HG03442 (cell line): ENCODE measurements around the gene PYCARD.
"Not testable (repeated sequence)": the region's sequence is repeated elsewhere in the genome, so short reads cannot be mapped to it uniquely, and the experiment has no call there.

Experiments used
- ATAC-seq: cut with Tn5 transposase; IDR thresholded peaks from one replicate; pipeline ENCODE4 v1.9.1; 2021; ENCODE audit warnings: mild to moderate bottlenecking, moderate library complexity; ENCODE audit not compliant: unreplicated experiment

The PYCARD gene

GRCh38 chr16:31202414-31203375 lies at the start of gene PYCARD:
PYCARD (minus strand) TSS chr16:31202760; CDS start chr16:31202690, 70 bp downstream.
- ATAC-seq: peak; percentile 32

DNA sequence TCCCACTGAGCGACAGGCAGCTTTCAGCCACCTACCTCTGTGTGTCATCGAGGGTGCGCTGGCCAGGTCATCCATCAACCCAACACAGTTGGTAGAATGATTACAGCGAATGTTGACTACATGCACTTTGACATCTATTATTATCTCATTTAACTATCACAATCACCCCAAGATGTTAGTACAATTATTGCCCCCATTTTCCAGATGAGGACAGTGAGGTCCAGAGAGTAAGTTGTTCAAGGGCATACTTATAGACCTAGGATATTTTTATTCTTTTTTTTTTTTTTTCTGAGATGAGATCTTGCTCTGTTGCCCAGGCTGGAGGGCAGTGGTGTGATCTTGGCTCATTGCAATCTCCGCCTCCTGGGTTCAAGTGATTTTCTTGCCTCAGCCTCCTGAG lies 48.9 kb upstream of the PYCARD start:
- no peak for ATAC-seq

- ATAC-seq: no peak
Observed at GRCh38 chr16:31250782-31251384, 48.3 kb upstream of the PYCARD start.

DNA sequence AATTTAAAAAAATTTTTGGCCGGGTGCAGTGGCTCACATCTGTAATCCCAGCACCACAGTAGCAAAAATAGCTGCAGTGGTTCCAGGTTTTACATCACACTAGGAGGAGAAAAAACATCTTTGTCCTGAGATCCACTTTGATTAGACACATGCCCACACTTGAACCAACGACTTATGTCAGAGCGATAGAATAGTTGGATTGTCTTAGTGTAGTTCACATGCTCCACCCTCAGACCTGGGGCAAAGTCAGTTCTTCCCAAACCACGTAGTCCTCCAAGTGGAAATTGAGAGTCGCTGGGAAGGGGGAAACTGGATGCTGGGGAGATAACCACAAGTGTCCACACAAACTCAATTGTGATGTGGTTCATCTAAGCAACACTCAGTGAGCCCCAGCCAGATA lies 45.8 kb upstream of the PYCARD start:
- ATAC-seq: no peak

DNA sequence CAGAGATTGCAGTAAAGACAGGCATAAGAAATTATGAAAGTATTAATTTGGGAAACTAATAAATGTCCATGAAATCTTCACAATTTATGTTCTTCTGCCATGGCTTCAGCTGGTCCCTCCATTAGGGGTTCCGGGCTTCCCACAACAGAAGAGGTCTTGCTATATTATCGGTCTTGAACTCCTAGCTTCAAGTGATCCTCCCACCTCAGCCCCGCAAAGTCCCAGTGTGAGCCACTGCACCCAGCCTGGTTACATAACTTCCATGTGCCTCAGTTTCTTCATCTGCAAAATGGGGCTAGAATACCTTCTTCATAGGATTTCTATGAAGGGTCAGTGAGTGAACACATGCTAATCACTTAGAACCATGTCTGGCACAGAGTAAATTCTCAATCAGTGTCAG lies 43.7 kb upstream of the PYCARD start:
- no peak for ATAC-seq

DNA sequence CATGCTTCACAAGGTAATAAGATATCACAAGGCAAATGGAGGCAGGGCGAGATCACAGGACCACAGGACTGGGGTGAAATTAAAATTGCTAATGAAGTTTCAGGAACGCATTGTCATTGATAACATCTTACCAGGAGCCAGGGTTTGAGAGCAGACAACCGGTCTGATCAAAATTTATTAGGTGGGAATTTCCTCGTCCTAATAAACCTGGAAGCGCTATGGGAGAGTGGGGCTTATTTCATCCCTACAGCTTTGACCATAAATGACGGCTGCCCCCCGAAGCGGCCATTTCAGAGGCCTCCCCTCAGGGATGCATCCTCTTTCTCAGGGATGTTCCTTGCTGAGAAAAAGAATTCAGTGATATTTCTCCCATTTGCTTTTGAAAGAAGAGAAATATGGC lies 43.0 kb upstream of the PYCARD start:
- ATAC-seq: not testable (repeated sequence)

DNA sequence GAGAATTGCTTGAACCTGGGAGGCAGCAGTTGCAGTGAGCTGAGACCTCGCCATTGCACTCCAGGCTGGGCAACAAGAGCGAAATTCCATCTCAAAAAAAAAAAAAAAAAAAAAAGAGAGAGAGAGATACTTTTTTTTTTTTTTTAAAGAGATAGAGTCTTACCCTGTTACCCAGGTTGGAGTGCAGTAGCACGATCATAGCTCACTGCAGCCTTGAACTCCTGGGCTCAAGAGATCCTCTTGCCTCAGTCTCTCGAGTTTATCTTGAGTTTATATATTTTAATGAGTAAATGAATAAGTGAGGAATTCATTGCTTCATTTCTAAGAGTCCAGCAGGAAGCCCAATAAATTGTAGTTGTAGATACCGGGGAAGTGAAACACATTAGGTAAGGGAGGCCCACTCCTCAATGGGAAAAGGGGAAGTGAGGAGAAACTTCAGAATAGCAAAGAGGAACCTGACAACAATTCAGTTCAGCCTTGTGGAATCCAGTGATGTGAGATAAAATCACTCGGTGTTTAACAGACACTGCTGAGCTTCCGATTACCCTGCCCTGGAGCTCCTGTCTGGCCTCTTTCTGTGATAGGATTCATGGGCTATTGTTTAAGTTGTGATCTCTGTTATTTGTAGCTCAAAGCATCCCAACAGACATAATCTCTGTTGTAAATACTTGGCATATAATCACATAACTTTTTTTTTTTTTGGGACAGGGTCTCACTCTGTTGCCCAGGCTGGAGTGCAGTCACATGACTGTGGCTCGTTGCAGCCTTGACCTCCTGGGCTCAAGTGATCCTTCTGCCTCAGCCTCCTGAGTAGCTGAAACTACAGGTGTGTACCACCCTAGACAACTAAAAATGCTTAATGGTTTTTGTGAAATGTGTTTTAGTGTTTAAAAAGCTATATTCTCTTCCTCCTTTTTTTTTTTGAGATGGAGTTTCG lies 41.4 kb upstream of the PYCARD start:
- ATAC-seq: no peak

DNA sequence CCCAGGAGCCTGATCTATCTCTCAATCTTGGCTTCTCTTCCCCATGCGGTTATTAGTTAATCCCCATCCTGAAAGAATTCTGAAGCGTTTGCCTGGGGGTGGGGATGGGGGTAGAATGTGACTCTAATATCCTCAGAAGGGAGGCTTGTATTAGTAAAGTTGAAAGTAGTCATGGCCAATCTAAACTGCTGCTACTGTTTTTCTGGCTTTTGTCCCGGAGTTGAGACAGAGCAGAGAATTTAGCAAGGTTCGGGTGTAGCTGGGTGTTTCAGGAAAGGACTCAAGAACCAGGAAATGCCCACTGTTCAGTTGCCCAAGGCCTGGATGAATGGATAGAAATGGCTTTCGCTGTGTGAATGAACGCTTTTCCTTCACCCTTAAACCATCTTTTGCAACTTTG lies 39.6 kb upstream of the PYCARD start:
- no peak for ATAC-seq

GRCh38 chr16:31238041-31238440 lies 35.5 kb upstream of the PYCARD start:
- ATAC-seq: no peak

- ATAC-seq: no peak
Observed at GRCh38 chr16:31229501-31229900, 26.9 kb upstream of the PYCARD start.

DNA sequence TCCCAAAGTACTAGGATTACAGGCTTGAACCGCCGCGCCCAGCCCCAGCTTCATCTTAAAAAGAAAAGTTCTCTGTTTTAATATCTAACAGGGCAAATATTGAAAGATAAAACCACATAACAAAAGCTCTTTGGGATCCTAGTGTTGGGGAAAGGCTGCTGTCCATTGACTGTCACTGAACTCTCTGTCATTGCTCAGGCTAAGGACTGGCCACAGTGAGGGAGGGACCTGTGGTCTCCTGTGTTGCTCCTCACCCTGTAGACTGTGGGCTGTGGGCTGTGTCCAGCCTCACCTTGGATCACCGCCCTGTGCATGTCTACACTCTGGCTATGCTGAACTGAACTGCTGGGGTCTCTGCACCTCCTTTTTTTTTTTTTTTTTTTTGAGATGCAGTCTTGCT lies 25.6 kb upstream of the PYCARD start:
- ATAC-seq: no peak

DNA sequence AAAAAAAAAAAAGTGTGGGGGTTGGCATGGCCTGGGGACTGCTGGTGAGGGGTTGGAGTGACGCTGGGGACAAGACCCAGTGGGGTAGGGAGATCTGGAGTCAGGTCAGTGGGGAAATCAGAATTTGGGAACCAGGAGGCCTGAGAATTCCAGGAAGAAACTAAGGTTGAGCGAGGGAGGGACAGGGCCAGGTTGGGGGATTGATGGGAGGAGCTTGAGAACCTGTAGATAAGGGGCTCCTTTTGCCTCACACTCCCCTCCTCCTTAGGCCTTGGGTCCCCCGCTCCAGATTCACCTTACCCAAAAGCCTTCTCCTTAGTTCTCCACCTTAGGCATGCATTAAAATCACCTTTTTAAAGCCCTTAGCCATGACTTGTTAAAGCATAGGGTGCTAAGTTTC lies 22.6 kb upstream of the PYCARD start:
- ATAC-seq: no peak

GRCh38 chr16:31224092-31224955 lies 21.8 kb upstream of the PYCARD start:
- no peak for ATAC-seq

GRCh38 chr16:31223044-31223443 lies 20.5 kb upstream of the PYCARD start:
- no peak for ATAC-seq

GRCh38 chr16:31221357-31222160 lies 19.0 kb upstream of the PYCARD start:
- ATAC-seq: no peak

DNA sequence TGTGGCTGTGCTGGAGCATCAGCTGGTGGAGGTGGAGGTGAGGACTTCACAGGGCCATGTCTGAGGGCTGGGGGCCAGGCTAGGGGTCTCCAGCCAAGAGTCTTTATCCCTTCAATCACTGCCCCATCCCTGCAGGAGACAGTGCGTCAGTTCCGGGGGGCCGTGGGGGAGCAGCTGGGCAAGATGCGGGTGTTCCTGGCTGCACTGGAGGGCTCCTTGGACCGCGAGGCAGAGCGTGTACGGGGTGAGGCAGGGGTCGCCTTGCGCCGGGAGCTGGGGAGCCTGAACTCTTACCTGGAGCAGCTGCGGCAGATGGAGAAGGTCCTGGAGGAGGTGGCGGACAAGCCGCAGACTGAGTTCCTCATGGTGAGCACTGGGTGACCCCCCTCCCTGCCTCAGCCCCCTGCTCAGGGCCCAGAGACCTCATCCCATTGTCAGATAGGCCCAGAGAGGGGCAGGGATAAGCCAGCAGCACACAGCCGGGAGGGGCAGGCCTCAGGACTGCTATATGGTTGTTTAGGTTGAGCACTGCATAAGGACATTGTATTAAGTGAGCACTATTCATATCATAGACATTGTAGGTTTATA lies 16.7 kb upstream of the PYCARD start:
- no peak for ATAC-seq

DNA sequence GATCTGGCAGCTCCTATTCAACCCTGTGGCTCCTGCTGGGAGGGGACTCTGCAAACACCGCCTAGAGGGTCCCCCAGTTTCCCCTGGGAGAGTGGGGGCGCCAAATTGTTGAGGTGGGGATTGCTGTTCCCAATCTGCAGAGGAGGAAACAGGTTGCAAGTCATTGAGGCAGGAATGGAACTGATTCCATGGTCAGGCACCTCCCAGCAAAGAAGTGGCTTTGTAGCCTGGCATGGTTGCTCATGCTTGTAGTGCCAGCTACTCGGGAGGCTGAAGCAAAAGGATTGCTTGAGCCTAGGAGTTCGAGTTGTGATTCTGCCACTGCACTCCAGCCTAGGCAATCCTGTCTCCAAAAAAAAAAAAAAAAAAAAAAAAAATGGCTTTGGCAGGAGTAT lies 14.6 kb upstream of the PYCARD start:
- no peak for ATAC-seq

DNA sequence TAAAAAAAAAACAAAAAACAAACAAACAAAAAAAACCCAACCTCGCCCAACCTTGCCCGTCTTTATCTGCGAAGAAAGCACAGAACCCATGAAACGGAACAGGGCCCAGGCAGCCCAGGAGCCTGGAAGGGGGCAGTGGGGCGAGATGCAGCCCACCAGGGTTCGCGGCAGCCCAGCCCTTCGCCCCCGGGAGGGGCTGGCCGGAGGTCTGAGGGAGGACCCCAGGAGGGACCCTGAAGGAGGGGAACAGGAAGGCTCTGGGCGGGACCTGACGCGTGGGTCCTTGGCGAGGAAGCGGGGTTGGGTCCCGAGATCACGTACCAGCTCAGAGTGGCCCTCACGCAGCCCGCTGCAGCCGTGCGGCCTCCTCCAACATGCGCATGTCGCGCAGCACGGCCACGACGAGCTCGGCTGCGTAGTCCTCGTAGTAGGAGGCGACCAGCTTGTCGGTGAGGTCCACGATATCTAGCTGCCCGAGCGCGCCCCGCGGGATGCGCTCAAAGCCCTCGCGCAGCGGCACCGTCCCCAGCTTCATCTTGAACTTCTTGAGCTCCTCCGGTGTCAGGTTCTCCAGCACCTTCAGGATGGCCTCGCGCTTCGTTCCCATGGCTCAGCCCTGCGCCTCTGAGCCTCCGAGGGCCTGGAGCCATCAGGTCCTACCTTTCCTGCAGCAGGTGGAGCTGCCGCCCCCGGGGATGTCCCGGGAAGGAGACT lies 14.0 kb upstream of the PYCARD start, which contains the start of gene PYDC1:
TSS of gene PYDC1 (minus strand) at position 714 of the 714 bp plus-strand sequence. CDS start at position 607, 107 bp downstream.
- no peak for ATAC-seq
